ENCODE results near the gene CENPT. TPM values are rescaled to one million over a fixed set of nuclear protein-coding genes. Genes with fewer than 3 reads are reported as not detected.

The CENPT gene
- polyA plus RNA-seq, 1 experiment = 42.4 TPM

DNA sequence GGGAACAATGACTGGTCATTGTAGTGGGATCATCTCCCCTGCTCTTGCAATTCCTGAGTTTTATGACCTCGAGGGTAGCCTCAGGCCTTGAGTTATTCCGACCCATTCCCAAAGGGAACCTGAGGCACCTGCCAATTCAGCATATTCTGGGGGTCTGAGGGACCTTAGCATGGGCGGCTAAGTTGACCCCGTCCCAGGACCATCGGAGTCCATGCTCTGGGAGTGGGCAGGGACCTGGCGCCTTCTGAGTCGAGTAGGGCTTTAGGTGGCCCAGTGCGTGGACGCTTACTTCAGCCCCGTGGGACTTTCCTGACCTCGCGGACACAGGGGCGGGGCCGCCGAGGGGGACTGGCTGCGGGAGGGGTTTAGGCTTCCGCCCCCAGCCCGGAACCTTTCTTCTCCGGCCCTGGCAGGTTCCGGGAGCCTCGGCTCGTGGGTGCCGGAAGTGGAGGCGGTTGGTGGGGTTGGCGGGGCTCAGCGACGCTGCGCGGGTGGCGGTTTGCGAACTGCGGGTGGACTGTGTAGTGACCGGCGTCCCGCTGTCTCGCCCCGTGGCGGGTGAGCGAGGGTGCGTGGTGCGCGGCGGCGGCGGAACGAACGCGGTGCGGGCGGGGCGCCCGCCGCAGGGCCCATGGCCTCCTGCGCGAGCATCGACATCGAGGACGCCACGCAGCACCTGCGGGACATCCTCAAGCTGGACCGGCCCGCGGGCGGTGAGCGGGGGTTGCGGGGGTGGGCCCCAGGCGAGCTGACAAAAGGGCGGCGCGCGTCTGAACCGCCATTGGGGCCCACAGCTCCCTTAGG lies 25.3 kb upstream of the CENPT start, which contains the start of gene EDC4:
Gene EDC4, plus strand, starts transcription at position 422 of the 804 bp plus-strand sequence. Its CDS starts 210 bp downstream, at position 632.
- no peaks in the 10 kb centered on the region for H3K27me3 ChIP-seq (ENCODE audit: control insufficient read depth, insufficient read depth, low read length)
- no peak for DNase-seq (ENCODE audit: low read depth)
- TF ChIP-seq, protein P1, sequence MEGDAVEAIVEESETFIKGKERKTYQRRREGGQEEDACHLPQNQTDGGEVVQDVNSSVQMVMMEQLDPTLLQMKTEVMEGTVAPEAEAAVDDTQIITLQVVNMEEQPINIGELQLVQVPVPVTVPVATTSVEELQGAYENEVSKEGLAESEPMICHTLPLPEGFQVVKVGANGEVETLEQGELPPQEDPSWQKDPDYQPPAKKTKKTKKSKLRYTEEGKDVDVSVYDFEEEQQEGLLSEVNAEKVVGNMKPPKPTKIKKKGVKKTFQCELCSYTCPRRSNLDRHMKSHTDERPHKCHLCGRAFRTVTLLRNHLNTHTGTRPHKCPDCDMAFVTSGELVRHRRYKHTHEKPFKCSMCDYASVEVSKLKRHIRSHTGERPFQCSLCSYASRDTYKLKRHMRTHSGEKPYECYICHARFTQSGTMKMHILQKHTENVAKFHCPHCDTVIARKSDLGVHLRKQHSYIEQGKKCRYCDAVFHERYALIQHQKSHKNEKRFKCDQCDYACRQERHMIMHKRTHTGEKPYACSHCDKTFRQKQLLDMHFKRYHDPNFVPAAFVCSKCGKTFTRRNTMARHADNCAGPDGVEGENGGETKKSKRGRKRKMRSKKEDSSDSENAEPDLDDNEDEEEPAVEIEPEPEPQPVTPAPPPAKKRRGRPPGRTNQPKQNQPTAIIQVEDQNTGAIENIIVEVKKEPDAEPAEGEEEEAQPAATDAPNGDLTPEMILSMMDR (IDR thresholded peaks at IDR 0.05; ENCODE audit: insufficient read depth, low read depth, low read length) = no peak
- H3K4me3 ChIP-seq (ENCODE audit: low read depth, low read length) = peak within 1 kb of the TSS; percentile 78
- H3K36me3 ChIP-seq (ENCODE audit: control insufficient read depth, insufficient read depth, low read length) = peaks cover 33% of the 10 kb centered on the region
- CTCF ChIA-PET = interaction anchor here (0.6 to 3.8 kb wide), 7 partner anchors 9 to 191 kb away, joined by 3 to 41 read pairs (median 4); partner anchors contain the start of gene NRN1L
- POLR2A ChIA-PET = interaction anchor here (0.5 kb wide), 1 partner anchor 20 kb away, joined by 5 read pairs; the partner anchor contains the start of gene PSKH1

GRCh38 chr16:67872131-67872630 lies 24.7 kb upstream of the CENPT start:
- Histone ChIP-seq H3K27me3 (ENCODE audit: control insufficient read depth, insufficient read depth, low read length) (no peaks in the 10 kb centered on the region), H3K4me3 (ENCODE audit: low read depth, low read length) (no peak overlapping the region), H3K36me3 (ENCODE audit: control insufficient read depth, insufficient read depth, low read length) (peaks cover 27% of the 10 kb centered on the region)
- no peak for DNase-seq (ENCODE audit: low read depth)
- TF ChIP-seq, protein P1 (IDR thresholded peaks at IDR 0.05; ENCODE audit: insufficient read depth, low read depth, low read length) = no peak
- POLR2A ChIA-PET = no interaction called here
- CTCF ChIA-PET = interaction anchor here (1.4 to 3.0 kb wide), 2 partner anchors 13 to 56 kb away, joined by 4 to 9 read pairs; no protein-coding TSS in a partner anchor

- Histone ChIP-seq H3K4me3 (ENCODE audit: low read depth, low read length) (no peak overlapping the region), H3K36me3 (ENCODE audit: control insufficient read depth, insufficient read depth, low read length) (peaks cover 20% of the 10 kb centered on the region), H3K27me3 (ENCODE audit: control insufficient read depth, insufficient read depth, low read length) (no peaks in the 10 kb centered on the region)
- no peak for DNase-seq (ENCODE audit: low read depth)
- ChIA-PET POLR2A (no interaction called here), CTCF (interaction anchor here (0.7 to 3.0 kb wide), 4 partner anchors 12 to 55 kb away, joined by 3 to 9 read pairs (median 4); partner anchors contain the start of gene NRN1L)
- TF ChIP-seq, protein P1 (IDR thresholded peaks at IDR 0.05; ENCODE audit: insufficient read depth, low read depth, low read length) = no peak
These were observed 23.8 kb upstream of the CENPT start for GRCh38 chr16:67871256-67871655.

DNA sequence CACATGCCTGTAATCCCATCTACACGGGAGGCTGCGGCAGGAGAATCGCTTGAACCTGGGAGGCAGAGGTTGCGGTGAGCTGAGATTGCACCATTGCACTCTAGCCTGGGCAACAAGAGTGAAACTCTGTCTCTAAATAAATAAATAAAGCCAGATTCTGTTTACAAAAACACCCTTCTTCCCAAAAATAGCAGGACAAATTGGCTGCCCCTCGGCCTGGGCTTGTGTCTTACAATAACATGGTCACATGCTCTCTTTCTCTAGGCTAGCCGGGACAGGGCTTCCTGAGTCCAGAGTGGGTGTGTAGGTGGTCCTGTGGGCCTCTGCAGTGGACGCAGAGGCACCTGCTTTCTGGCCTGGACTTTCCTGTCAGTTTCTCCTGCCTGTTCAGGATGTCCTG lies 22.2 kb upstream of the CENPT start:
- TF ChIP-seq, protein P1 (IDR thresholded peaks at IDR 0.05; ENCODE audit: insufficient read depth, low read depth, low read length) = no peak
- Histone ChIP-seq H3K27me3 (ENCODE audit: control insufficient read depth, insufficient read depth, low read length) (no peaks in the 10 kb centered on the region), H3K4me3 (ENCODE audit: low read depth, low read length) (no peak overlapping the region), H3K36me3 (ENCODE audit: control insufficient read depth, insufficient read depth, low read length) (peaks cover 21% of the 10 kb centered on the region)
- ChIA-PET POLR2A (no interaction called here), CTCF (interaction anchor here (1.0 to 3.5 kb wide), 4 partner anchors 8 to 348 kb away, joined by 3 to 16 read pairs (median 6); partner anchors contain the start of gene NRN1L)
- DNase-seq (ENCODE audit: low read depth) = no peak

GRCh38 chr16:67868290-67868689 lies 20.8 kb upstream of the CENPT start:
- no peak for DNase-seq (ENCODE audit: low read depth)
- ChIA-PET POLR2A (no interaction called here), CTCF (interaction anchor here (0.9 to 3.5 kb wide), 4 partner anchors 15 to 348 kb away, joined by 3 to 16 read pairs (median 6); partner anchors contain the start of gene NRN1L)
- TF ChIP-seq, protein P1 (IDR thresholded peaks at IDR 0.05; ENCODE audit: insufficient read depth, low read depth, low read length) = no peak
- Histone ChIP-seq H3K4me3 (ENCODE audit: low read depth, low read length) (no peak overlapping the region), H3K36me3 (ENCODE audit: control insufficient read depth, insufficient read depth, low read length) (peaks cover 21% of the 10 kb centered on the region), H3K27me3 (ENCODE audit: control insufficient read depth, insufficient read depth, low read length) (no peaks in the 10 kb centered on the region)

All from BJ (cell line).